GM12892 (cell line): ENCODE data around the gene SNED1.

Experiments used
- POLR2A ChIP-seq: IDR thresholded peaks from 2 replicates; pipeline ENCODE4 v1.6.1; 2011; ENCODE audit warnings: low read depth, low read length, control low read depth
- POLR2AphosphoS5 ChIP-seq: IDR thresholded peaks from 2 replicates; pipeline ENCODE4 v1.6.1; 2011; ENCODE audit warnings: low read depth, low read length, control low read depth

DNA sequence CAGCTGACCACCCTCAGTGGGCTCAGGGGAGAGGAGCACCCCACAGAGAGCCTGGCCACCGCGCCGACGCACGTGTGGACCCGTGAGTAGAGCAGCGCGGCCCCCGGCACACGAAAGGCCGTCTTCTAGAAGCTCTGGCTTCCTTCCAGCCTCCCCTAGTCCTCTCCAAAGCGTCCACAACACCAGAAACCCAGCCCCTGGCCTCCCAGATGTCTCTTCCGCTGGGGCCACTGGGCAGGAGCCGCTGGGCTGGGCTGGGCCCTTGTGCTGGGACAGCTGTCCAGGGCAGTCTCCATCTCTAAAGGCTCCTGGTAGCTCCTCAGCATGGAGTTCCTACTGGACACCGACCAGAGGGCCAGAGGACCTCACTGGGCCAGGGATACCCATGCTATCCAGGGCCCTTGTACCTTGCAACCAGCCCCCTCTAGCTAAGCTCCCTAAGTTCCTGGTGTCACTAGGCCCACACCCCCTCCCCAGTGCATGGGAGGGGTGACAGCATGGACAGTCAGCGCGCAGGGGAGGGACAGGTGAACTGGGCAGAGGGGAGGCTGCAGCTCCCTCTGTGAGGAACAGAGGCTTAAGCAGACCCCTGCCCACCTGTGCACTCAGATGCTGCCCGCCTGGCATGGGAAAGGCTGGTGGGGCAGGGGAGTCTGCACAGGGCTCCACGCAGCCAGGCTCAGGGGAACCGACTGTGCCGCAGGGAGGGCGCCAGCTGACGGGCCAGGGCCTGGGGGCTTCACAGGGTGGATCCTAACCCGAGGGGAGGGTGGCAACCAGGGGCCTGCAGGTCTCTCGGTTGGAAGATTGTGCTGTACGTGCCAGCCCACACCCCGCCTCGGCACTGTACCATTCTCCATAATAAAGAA lies 70.8 kb downstream of the SNED1 start:
- TF ChIP-seq POLR2AphosphoS5, result no peak
- TF ChIP-seq POLR2A, result no peak
